KBM-7 (cell line): ENCODE results near the gene CCDC12.
"Not testable (repeated sequence)": the region's sequence is repeated elsewhere in the genome, so short reads cannot be mapped to it uniquely, and the experiment has no call there.

Source experiments
- DNase-seq: peaks from one replicate; pipeline ENCODE4 v3.0.0-alpha.2; 2015
- in situ Hi-C: fragments of 300-500 bp; cut with MboI; formaldehyde crosslinking; loops from 2 replicates; pipeline ENCODE4 v1.14.3; 2020; ENCODE audit warnings: low sequenced_read_pairs, low pct_unique_long_range_greater_than_20kb, mixed read lengths

Gene CCDC12

GRCh38 chr3:46917257-46917656, 59.3 kb downstream of the CCDC12 start:
- in situ Hi-C loops: no loop called here
- no peak for DNase-seq

GRCh38 chr3:46916799-46917198, 59.7 kb downstream of the CCDC12 start:
- in situ Hi-C loops: no loop called here

GRCh38 chr3:46916278-46916677, 60.3 kb downstream of the CCDC12 start:
- in situ Hi-C loops: no loop called here
- no peak for DNase-seq

More at GRCh38 chr3:46916799-46917198, 59.7 kb downstream of the CCDC12 start:
- DNase-seq: no peak

GRCh38 chr3:46915297-46915822, 61.2 kb downstream of the CCDC12 start:
- in situ Hi-C loops: no loop called here

GRCh38 chr3:46914849-46915248, 61.7 kb downstream of the CCDC12 start:
- no peak for DNase-seq
- in situ Hi-C loops: no loop called here

More at GRCh38 chr3:46915297-46915822, 61.2 kb downstream of the CCDC12 start:
- DNase-seq: no peak

- in situ Hi-C loops: no loop called here
- DNase-seq: no peak
Observed at GRCh38 chr3:46913644-46914043, 62.9 kb downstream of the CCDC12 start.

- DNase-seq: no peak
- in situ Hi-C loops: no loop called here
Observed at GRCh38 chr3:46912986-46913385, 63.6 kb downstream of the CCDC12 start.

- DNase-seq, in situ Hi-C loops: not testable (repeated sequence)
Observed at GRCh38 chr3:46910914-46911313, 65.6 kb downstream of the CCDC12 start.

GRCh38 chr3:46910166-46910760, 66.3 kb downstream of the CCDC12 start:
- in situ Hi-C loops: no loop called here
- no peak for DNase-seq

GRCh38 chr3:46909535-46910161, 66.9 kb downstream of the CCDC12 start:
- in situ Hi-C loops: loop anchor here (10.0 kb wide), 1 partner anchor 195 kb away; the partner anchor contains the start of gene PRSS50
- peak; percentile 86 for DNase-seq

GRCh38 chr3:46908986-46909534, 67.5 kb downstream of the CCDC12 start:
- no peak for DNase-seq
- in situ Hi-C loops: loop anchor here (10.0 kb wide), 1 partner anchor 194 kb away; the partner anchor contains the start of gene PRSS50

- in situ Hi-C loops: loop anchor here (10.0 kb wide), 1 partner anchor 194 kb away; the partner anchor contains the start of gene PRSS50
- DNase-seq: no peak
Observed at GRCh38 chr3:46908294-46908985, 68.1 kb downstream of the CCDC12 start.

- DNase-seq: no peak
- in situ Hi-C loops: loop anchor here (10.0 kb wide), 1 partner anchor 193 kb away; the partner anchor contains the start of gene PRSS50
Observed at GRCh38 chr3:46907960-46908293, 68.6 kb downstream of the CCDC12 start.

- in situ Hi-C loops: loop anchor here (10.0 kb wide), 1 partner anchor 192 kb away; the partner anchor contains the start of gene PRSS50
- DNase-seq: no peak
Observed at GRCh38 chr3:46907271-46907670, 69.3 kb downstream of the CCDC12 start.

GRCh38 chr3:46906471-46907058, 70.0 kb downstream of the CCDC12 start:
- in situ Hi-C loops: loop anchor here (10.0 kb wide), 1 partner anchor 192 kb away; the partner anchor contains the start of gene PRSS50
- no peak for DNase-seq

GRCh38 chr3:46905661-46906451, 70.7 kb downstream of the CCDC12 start:
- DNase-seq: no peak
- in situ Hi-C loops: loop anchor here (10.0 kb wide), 1 partner anchor 191 kb away; the partner anchor contains the start of gene PRSS50

- in situ Hi-C loops: loop anchor here (10.0 kb wide), 1 partner anchor 190 kb away; the partner anchor contains the start of gene PRSS50
Observed at GRCh38 chr3:46905213-46905560, 71.4 kb downstream of the CCDC12 start.

More at GRCh38 chr3:46905213-46905560, 71.4 kb downstream of the CCDC12 start:
- no peak for DNase-seq
